HepG2 (cell line): ENCODE data around the gene CMIP. TPM values are rescaled to one million over a fixed set of nuclear protein-coding genes. Genes with fewer than 3 reads are reported as not detected.
A peak's percentile ranks its signal among the peaks of the same experiment; 100 is the strongest.

Experiments
- BRD4 ChIP-seq: sonication (generic); formaldehyde crosslinking; IDR thresholded peaks from 2 replicates; pipeline ENCODE4 v1.4.0; 2020; ENCODE audit warnings: missing genetic modification reagents
- KLF15 ChIP-seq: sonication (generic); formaldehyde crosslinking; IDR thresholded peaks from 2 replicates; pipeline ENCODE4 v1.8.1; 2023; ENCODE audit warnings: borderline replicate concordance, mild to moderate bottlenecking, inconsistent platforms, missing genetic modification reagents, mixed read lengths
- NFE2 ChIP-seq: sonication (generic); formaldehyde crosslinking; IDR thresholded peaks from 2 replicates; pipeline ENCODE4 v1.4.0; 2020; ENCODE audit warnings: missing genetic modification reagents
- RCOR2 ChIP-seq: IDR thresholded peaks from 2 replicates; pipeline ENCODE4 v1.6.1; 2016; ENCODE audit warnings: missing biosample characterization, missing genetic modification reagents
- RELA ChIP-seq: sonication (generic); formaldehyde crosslinking; IDR thresholded peaks from 2 replicates; pipeline ENCODE4 v1.4.0; 2020; ENCODE audit warnings: missing genetic modification reagents
- SIN3B ChIP-seq: fragments of 150-350 bp; IDR thresholded peaks from 2 replicates; pipeline ENCODE4 v1.6.1; 2014; ENCODE audit warnings: low read length
- ZNF207 ChIP-seq: fragments of 450-650 bp; IDR thresholded peaks from 2 replicates; pipeline ENCODE4 v1.6.1; 2016; ENCODE audit warnings: antibody characterized with exemption, borderline replicate concordance
- ZNF317 ChIP-seq: sonication (generic); formaldehyde crosslinking; IDR thresholded peaks from 2 replicates; pipeline ENCODE4 v1.5.0; 2020; ENCODE audit warnings: mild to moderate bottlenecking, missing genetic modification reagents
- ZNF496 ChIP-seq: sonication (generic); formaldehyde crosslinking; IDR thresholded peaks from 2 replicates; pipeline ENCODE4 v1.8.1; 2023; ENCODE audit warnings: mild to moderate bottlenecking, moderate library complexity, missing genetic modification reagents; ENCODE audit not compliant: insufficient replicate concordance
- ZNF614 ChIP-seq: IDR thresholded peaks from 2 replicates; pipeline ENCODE4 v1.6.1; 2018; ENCODE audit warnings: missing biosample characterization, missing genetic modification reagents, inconsistent platforms, borderline replicate concordance
- ZNF713 ChIP-seq: sonication (generic); formaldehyde crosslinking; IDR thresholded peaks from 2 replicates; pipeline ENCODE4 v1.4.0; 2020; ENCODE audit warnings: mild to moderate bottlenecking, missing genetic modification reagents
- ZSCAN25 ChIP-seq: sonication (generic); formaldehyde crosslinking; IDR thresholded peaks from 2 replicates; pipeline ENCODE4 v1.8.0; 2022; ENCODE audit warnings: mild to moderate bottlenecking, missing genetic modification reagents
- polyA plus RNA-seq, 8 experiments: library from polyadenylated mRNA; depleted of rRNA in 3 of 8; stranded (reverse) in 7 of 8; unstranded in 1 of 8; fragments of >200 nt; fragmentation: Illumina TruSeq in 4 of 8; extraction: Trizol in 4 of 8; gene quantifications; 2 replicates each; pipeline versions ENCODE4 v1.2.1 to v1.2.3, GENCODE V29; 2011 to 2016; ENCODE audit warnings: low read depth in 4 of 8, missing spikeins in 1 of 8, mixed read lengths in 1 of 8; ENCODE audit not compliant: insufficient read depth in 1 of 8
- total RNA-seq, 5 experiments: library from RNA; depleted of rRNA; stranded (reverse); fragments of >200 nt; fragmentation: Illumina TruSeq; extraction: Trizol; gene quantifications; 2 replicates each; pipeline ENCODE4 v1.2.3, GENCODE V29; 2016; ENCODE audit warnings: low read depth in 1 of 5
- TF ChIP-seq, protein P1 (sequence below): sonication (generic); formaldehyde crosslinking; IDR thresholded peaks from 2 replicates; pipeline ENCODE4 v1.4.0; 2020; ENCODE audit warnings: missing genetic modification reagents, borderline replicate concordance
- TF ChIP-seq, protein P2 (sequence below): sonication (generic); formaldehyde crosslinking; conservative IDR thresholded peaks from 2 replicates; pipeline ENCODE4 v1.8.0; 2022; ENCODE audit warnings: mild to moderate bottlenecking, moderate library complexity, missing genetic modification reagents
- TF ChIP-seq, protein P3 (sequence below): IDR thresholded peaks from 2 replicates; pipeline ENCODE4 v1.6.1; 2016; ENCODE audit warnings: low read depth
- TF ChIP-seq, protein P4 (sequence below): sonication (generic); formaldehyde crosslinking; IDR thresholded peaks from 2 replicates; pipeline ENCODE4 v1.8.1; 2023; ENCODE audit warnings: missing genetic modification reagents, mild to moderate bottlenecking, borderline replicate concordance
- TF ChIP-seq, protein P5 (sequence below): sonication (generic); formaldehyde crosslinking; IDR thresholded peaks from 2 replicates; pipeline ENCODE4 v1.8.0; 2022; ENCODE audit warnings: missing genetic modification reagents, mild to moderate bottlenecking, moderate library complexity, borderline replicate concordance
- TF ChIP-seq, protein P6 (sequence below): sonication (generic); formaldehyde crosslinking; IDR thresholded peaks from 2 replicates; pipeline ENCODE4 v1.4.0; 2020; ENCODE audit warnings: missing genetic modification reagents, mild to moderate bottlenecking, borderline replicate concordance

The CMIP gene
- total and polyA plus RNA-seq, 2 of the 13 experiments (the other 11 are each of a cell fraction or from before 2014, with no cell fraction given), result 10.9 to 18.1 TPM

DNA sequence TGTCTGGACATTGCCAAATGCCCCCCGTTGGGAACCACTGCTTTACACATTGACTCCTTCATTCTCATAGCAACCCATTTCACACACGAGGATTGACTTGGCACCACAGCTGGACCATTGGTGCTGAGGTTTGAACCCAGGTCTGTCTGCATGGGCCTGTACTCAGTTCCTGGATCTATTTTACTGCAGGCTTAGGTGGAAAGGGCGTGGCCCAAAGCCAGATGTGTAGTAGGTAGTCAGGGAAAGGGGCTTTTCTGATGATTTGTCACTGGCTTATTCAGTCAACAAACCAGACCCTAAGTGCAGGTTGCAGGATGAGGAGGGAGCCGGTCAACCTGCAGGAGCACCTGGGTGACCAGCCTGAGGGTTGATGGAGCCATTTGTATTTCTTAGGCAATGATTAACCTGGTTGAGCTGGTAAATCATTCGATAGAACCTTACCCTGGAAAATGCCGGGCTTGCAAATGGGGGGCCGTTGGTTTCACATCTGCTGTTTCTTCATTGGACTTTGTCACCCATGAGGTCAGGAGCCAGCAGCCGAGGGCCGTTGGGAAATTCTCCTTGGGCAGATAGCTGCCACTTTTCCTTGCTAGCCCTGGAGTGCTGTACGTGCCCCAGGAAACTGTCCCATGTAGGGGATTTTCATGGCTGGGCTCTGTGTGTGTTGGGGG, 104.4 kb downstream of the CMIP start (continued):
- TF ChIP-seq, protein P1, sequence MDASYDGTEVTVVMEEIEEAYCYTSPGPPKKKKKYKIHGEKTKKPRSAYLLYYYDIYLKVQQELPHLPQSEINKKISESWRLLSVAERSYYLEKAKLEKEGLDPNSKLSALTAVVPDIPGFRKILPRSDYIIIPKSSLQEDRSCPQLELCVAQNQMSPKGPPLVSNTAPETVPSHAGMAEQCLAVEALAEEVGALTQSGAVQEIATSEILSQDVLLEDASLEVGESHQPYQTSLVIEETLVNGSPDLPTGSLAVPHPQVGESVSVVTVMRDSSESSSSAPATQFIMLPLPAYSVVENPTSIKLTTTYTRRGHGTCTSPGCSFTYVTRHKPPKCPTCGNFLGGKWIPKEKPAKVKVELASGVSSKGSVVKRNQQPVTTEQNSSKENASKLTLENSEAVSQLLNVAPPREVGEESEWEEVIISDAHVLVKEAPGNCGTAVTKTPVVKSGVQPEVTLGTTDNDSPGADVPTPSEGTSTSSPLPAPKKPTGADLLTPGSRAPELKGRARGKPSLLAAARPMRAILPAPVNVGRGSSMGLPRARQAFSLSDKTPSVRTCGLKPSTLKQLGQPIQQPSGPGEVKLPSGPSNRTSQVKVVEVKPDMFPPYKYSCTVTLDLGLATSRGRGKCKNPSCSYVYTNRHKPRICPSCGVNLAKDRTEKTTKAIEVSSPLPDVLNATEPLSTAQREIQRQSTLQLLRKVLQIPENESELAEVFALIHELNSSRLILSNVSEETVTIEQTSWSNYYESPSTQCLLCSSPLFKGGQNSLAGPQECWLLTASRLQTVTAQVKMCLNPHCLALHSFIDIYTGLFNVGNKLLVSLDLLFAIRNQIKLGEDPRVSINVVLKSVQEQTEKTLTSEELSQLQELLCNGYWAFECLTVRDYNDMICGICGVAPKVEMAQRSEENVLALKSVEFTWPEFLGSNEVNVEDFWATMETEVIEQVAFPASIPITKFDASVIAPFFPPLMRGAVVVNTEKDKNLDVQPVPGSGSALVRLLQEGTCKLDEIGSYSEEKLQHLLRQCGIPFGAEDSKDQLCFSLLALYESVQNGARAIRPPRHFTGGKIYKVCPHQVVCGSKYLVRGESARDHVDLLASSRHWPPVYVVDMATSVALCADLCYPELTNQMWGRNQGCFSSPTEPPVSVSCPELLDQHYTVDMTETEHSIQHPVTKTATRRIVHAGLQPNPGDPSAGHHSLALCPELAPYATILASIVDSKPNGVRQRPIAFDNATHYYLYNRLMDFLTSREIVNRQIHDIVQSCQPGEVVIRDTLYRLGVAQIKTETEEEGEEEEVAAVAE, result no peak
- TF ChIP-seq RCOR2 (CRISPR knock-in tag) (peak; percentile 47), ZNF317 (peak; percentile 78; the same call in 1 of the 2 replicates), ZNF207 (no peak), ZNF713 (CRISPR knock-in tag) (no peak), NFE2 (no peak), ZSCAN25 (CRISPR knock-in tag) (no peak), KLF15 (CRISPR knock-in tag) (no peak), RELA (CRISPR knock-in tag) (peak; percentile 77; the same call in 1 of the 2 replicates), ZNF496 (no peak), ZNF614 (CRISPR knock-in tag) (peak; percentile 52; the same call in 1 of the 2 replicates), SIN3B (no peak), BRD4 (no peak)
- TF ChIP-seq, protein P2, sequence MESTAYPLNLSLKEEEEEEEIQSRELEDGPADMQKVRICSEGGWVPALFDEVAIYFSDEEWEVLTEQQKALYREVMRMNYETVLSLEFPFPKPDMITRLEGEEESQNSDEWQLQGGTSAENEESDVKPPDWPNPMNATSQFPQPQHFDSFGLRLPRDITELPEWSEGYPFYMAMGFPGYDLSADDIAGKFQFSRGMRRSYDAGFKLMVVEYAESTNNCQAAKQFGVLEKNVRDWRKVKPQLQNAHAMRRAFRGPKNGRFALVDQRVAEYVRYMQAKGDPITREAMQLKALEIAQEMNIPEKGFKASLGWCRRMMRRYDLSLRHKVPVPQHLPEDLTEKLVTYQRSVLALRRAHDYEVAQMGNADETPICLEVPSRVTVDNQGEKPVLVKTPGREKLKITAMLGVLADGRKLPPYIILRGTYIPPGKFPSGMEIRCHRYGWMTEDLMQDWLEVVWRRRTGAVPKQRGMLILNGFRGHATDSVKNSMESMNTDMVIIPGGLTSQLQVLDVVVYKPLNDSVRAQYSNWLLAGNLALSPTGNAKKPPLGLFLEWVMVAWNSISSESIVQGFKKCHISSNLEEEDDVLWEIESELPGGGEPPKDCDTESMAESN (CRISPR knock-in tag), result no peak; the same call in 1 of the 2 replicates
- TF ChIP-seq, protein P3, sequence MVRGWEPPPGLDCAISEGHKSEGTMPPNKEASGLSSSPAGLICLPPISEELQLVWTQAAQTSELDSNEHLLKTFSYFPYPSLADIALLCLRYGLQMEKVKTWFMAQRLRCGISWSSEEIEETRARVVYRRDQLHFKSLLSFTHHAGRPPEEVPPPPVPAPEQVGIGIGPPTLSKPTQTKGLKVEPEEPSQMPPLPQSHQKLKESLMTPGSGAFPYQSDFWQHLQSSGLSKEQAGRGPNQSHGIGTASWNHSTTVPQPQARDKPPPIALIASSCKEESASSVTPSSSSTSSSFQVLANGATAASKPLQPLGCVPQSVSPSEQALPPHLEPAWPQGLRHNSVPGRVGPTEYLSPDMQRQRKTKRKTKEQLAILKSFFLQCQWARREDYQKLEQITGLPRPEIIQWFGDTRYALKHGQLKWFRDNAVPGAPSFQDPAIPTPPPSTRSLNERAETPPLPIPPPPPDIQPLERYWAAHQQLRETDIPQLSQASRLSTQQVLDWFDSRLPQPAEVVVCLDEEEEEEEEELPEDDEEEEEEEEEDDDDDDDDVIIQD (CRISPR knock-in tag), result no peak
- TF ChIP-seq, protein P4, sequence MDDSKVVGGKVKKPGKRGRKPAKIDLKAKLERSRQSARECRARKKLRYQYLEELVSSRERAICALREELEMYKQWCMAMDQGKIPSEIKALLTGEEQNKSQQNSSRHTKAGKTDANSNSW (CRISPR knock-in tag), result no peak
- TF ChIP-seq, protein P5, sequence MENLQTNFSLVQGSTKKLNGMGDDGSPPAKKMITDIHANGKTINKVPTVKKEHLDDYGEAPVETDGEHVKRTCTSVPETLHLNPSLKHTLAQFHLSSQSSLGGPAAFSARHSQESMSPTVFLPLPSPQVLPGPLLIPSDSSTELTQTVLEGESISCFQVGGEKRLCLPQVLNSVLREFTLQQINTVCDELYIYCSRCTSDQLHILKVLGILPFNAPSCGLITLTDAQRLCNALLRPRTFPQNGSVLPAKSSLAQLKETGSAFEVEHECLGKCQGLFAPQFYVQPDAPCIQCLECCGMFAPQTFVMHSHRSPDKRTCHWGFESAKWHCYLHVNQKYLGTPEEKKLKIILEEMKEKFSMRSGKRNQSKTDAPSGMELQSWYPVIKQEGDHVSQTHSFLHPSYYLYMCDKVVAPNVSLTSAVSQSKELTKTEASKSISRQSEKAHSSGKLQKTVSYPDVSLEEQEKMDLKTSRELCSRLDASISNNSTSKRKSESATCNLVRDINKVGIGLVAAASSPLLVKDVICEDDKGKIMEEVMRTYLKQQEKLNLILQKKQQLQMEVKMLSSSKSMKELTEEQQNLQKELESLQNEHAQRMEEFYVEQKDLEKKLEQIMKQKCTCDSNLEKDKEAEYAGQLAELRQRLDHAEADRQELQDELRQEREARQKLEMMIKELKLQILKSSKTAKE, result peak; percentile 48; the same call in 1 of the 2 replicates
- TF ChIP-seq, protein P6, sequence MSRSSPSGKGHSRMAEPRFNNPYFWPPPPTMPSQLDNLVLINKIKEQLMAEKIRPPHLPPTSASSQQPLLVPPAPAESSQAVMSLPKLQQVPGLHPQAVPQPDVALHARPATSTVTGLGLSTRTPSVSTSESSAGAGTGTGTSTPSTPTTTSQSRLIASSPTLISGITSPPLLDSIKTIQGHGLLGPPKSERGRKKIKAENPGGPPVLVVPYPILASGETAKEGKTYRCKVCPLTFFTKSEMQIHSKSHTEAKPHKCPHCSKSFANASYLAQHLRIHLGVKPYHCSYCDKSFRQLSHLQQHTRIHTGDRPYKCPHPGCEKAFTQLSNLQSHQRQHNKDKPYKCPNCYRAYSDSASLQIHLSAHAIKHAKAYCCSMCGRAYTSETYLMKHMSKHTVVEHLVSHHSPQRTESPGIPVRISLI (CRISPR knock-in tag), result no peak; the same call in 1 of the 2 replicates
